Measurements from ENCODE around the gene FAM111B.

The FAM111B gene

DNA sequence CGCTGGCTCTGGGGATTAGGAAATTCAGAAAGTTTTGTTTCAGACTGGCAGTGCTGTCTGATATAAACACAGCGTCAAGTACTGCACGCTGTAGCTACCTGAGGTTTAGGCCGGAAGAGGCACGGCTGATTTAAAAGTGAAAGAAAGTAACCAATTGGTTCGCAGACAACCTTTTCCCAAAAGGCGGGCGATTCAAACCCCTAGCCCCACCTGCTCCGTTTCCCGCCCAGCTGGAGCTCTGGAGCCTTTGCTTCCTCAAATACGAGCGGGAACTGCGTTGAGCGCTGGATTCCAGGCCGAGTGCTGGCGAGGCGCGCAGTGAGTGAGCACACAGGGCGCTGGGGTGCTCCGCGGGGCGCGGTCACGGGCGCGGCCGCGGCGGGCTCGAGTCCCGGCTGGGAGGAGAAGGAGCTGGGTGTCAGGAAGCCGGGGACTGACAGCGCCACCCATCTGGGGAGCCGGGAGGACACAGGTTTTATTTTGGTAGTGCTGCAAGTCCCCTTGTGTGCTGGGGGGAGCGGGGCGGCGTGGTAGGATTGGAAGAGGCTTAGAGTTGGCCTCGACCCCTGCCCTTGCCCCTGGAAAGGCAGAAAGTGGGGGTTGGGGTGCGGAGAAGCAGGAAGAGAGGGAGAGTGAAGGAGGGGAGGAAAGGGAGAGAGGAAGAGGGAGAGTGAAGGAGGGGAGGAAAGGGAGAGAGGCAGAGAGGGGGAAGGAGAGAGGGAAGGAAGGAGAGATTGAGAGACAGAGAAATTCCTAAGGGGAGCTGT lies 37.7 kb downstream of the FAM111B start (continued):
- TF ChIP-seq ZBTB1 (tag by site-specific recombination; IDR thresholded peaks at IDR 0.05) (no peak), ZNF510 (tag by site-specific recombination; IDR thresholded peaks at IDR 0.05; ENCODE audit: insufficient replicate concordance) (no peak), KLF1 (tag by site-specific recombination; IDR thresholded peaks at IDR 0.05) (peak; percentile 29; the same call in 1 of the 2 replicates)
- TF ChIP-seq, protein P1, sequence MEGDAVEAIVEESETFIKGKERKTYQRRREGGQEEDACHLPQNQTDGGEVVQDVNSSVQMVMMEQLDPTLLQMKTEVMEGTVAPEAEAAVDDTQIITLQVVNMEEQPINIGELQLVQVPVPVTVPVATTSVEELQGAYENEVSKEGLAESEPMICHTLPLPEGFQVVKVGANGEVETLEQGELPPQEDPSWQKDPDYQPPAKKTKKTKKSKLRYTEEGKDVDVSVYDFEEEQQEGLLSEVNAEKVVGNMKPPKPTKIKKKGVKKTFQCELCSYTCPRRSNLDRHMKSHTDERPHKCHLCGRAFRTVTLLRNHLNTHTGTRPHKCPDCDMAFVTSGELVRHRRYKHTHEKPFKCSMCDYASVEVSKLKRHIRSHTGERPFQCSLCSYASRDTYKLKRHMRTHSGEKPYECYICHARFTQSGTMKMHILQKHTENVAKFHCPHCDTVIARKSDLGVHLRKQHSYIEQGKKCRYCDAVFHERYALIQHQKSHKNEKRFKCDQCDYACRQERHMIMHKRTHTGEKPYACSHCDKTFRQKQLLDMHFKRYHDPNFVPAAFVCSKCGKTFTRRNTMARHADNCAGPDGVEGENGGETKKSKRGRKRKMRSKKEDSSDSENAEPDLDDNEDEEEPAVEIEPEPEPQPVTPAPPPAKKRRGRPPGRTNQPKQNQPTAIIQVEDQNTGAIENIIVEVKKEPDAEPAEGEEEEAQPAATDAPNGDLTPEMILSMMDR (tag by site-specific recombination; IDR thresholded peaks at IDR 0.05), result no peak

DNA sequence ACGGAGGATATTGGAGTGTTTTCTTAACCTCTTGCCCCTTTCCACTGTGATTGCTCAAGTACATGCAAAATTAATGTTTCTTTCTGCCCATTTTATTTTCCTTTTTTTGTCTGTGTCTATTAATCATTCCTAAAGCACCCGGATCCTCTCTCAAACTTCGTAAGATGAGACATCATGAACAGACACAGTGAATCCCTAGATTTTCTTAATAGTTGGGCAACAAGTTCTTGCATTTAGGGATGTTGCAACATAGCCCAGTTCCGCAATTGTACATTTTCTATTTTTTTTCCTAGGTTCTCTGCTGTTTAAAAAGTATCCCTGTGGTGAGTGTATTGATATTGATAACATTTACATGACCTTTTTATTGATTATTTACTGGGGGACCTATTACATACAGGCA lies 38.5 kb downstream of the FAM111B start:
- H3K36me3 ChIP-seq (ENCODE audit: control insufficient read depth in 2 of 2, insufficient read depth in 1 of 2, low read length in 2 of 2), result no peaks in the 10 kb centered on the region
- ChIA-PET CTCF (interaction anchor here (0.9 to 5.3 kb wide), 4 partner anchors 9 to 26 kb away, joined by 7 to 37 read pairs (median 9); partner anchors contain the start of gene DTX4), POLR2A (no interaction called here)
- no peaks in the 10 kb centered on the region for H3K9me3 ChIP-seq (ENCODE audit: control insufficient read depth, insufficient read depth, low read depth, low read length)
- H3K27ac ChIP-seq (ENCODE audit: extremely low read depth, low read depth, low read length), result no peak overlapping the region
- H3K4me1 ChIP-seq (ENCODE audit: control insufficient read depth, insufficient read depth, low read length), result no peaks in the 10 kb centered on the region
- TF ChIP-seq ZNF776 (tag by site-specific recombination; IDR thresholded peaks at IDR 0.05; ENCODE audit: borderline replicate concordance) (no peak), ZNF121 (tag by site-specific recombination; IDR thresholded peaks at IDR 0.05) (no peak), ZNF510 (tag by site-specific recombination; IDR thresholded peaks at IDR 0.05; ENCODE audit: insufficient replicate concordance) (no peak), ZNF266 (tag by site-specific recombination; IDR thresholded peaks at IDR 0.05; ENCODE audit: low read depth) (no peak), ZFP37 (tag by site-specific recombination; IDR thresholded peaks at IDR 0.05) (no peak), RBAK (tag by site-specific recombination; IDR thresholded peaks at IDR 0.05) (no peak), ZSCAN5A (tag by site-specific recombination; IDR thresholded peaks at IDR 0.05) (no peak), ZBTB1 (tag by site-specific recombination; IDR thresholded peaks at IDR 0.05) (no peak), ZNF558 (tag by site-specific recombination; IDR thresholded peaks at IDR 0.05) (no peak), ZBTB8A (tag by site-specific recombination; IDR thresholded peaks at IDR 0.05) (no peak), GFI1B (tag by site-specific recombination; IDR thresholded peaks at IDR 0.05) (no peak), ZNF366 (tag by site-specific recombination; conservative IDR thresholded peaks at IDR 0.05) (no peak), ZSCAN23 (tag by site-specific recombination; IDR thresholded peaks at IDR 0.05) (no peak), ZNF416 (tag by site-specific recombination; IDR thresholded peaks at IDR 0.05) (no peak), SP2 (tag by site-specific recombination; IDR thresholded peaks at IDR 0.05) (no peak), ZBTB20 (tag by site-specific recombination; IDR thresholded peaks at IDR 0.05) (no peak), GLIS1 (tag by site-specific recombination; IDR thresholded peaks at IDR 0.05) (no peak)
- TF ChIP-seq, protein P2, sequence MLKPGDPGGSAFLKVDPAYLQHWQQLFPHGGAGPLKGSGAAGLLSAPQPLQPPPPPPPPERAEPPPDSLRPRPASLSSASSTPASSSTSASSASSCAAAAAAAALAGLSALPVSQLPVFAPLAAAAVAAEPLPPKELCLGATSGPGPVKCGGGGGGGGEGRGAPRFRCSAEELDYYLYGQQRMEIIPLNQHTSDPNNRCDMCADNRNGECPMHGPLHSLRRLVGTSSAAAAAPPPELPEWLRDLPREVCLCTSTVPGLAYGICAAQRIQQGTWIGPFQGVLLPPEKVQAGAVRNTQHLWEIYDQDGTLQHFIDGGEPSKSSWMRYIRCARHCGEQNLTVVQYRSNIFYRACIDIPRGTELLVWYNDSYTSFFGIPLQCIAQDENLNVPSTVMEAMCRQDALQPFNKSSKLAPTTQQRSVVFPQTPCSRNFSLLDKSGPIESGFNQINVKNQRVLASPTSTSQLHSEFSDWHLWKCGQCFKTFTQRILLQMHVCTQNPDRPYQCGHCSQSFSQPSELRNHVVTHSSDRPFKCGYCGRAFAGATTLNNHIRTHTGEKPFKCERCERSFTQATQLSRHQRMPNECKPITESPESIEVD (tag by site-specific recombination; IDR thresholded peaks at IDR 0.05), result no peak
- TF ChIP-seq, protein P1 (tag by site-specific recombination; IDR thresholded peaks at IDR 0.05), result no peak
- peak overlapping the region; percentile 45 for H3K4me3 ChIP-seq (ENCODE audit: low read depth, low read length)

All from HEK293 (cell line).